Lung (tissue), 12 donors: ENCODE data around the gene RUVBL2. TPM values are rescaled to one million over a fixed set of nuclear protein-coding genes. Genes with fewer than 3 reads are reported as not detected.

ENCODE experiments used
- ATAC-seq: fragments of 200-7000 bp; cut with Tn5 transposase; one replicate; pipeline ENCODE4 v1.9.1; 2020; ENCODE audit warnings: moderate number of reproducible peaks; ENCODE audit not compliant: insufficient read depth, low FRiP score
- DNase-seq, 3 donors: peaks; one replicate each; pipeline ENCODE4 v3.0.0-alpha.2; 2013 to 2017
- H3K27ac ChIP-seq, 2 donors: one replicate each; pipeline ENCODE4 v1.5.1; 2013; ENCODE audit warnings: mild to moderate bottlenecking in 2 of 2, moderate library complexity in 2 of 2, control low read depth in 1 of 2, inconsistent platforms in 1 of 2, low read depth in 1 of 2, low read length in 1 of 2
- H3K27me3 ChIP-seq, 3 donors: one replicate each; pipeline ENCODE4 v1.5.1; 2013; ENCODE audit warnings: low read length in 2 of 3; ENCODE audit not compliant: control insufficient read depth in 3 of 3, insufficient read depth in 3 of 3
- H3K36me3 ChIP-seq, 4 donors: one replicate each; pipeline ENCODE4 v1.5.1; 2013; ENCODE audit warnings: low read length in 4 of 4, mild to moderate bottlenecking in 1 of 4, moderate library complexity in 1 of 4; ENCODE audit not compliant: control insufficient read depth in 4 of 4, insufficient read depth in 4 of 4
- H3K4me1 ChIP-seq, 5 donors: one replicate each; pipeline ENCODE4 v1.5.1; 2013; ENCODE audit warnings: low read length in 5 of 5, mild to moderate bottlenecking in 2 of 5, moderate library complexity in 1 of 5; ENCODE audit not compliant: control insufficient read depth in 5 of 5, insufficient read depth in 5 of 5
- H3K4me3 ChIP-seq: one replicate; pipeline ENCODE4 v1.5.1; 2013; ENCODE audit warnings: mild to moderate bottlenecking, control low read depth, moderate library complexity
- H3K9ac ChIP-seq, 2 donors: one replicate each; pipeline ENCODE4 v1.5.1; 2013; ENCODE audit warnings: low read length in 2 of 2, control low read depth in 1 of 2; ENCODE audit not compliant: insufficient read depth in 1 of 2
- H3K9me3 ChIP-seq, 4 donors: one replicate each; pipeline ENCODE4 v1.5.1; 2013; ENCODE audit warnings: low read length in 3 of 4, mild to moderate bottlenecking in 1 of 4, moderate library complexity in 1 of 4; ENCODE audit not compliant: control insufficient read depth in 4 of 4, insufficient read depth in 3 of 4
- WGBS, 2 donors: extraction: QIAGEN DNeasy Blood & Tissue Kit; methylation state at CpG; one replicate each; pipeline ENCODE4 v1.1.7; 2013; 5-methylcytosine and 5-hydroxymethylcytosine counted together
- polyA plus RNA-seq, 2 donors: library from polyadenylated mRNA; stranded (reverse); fragments of 200-250 nt; gene quantifications; one replicate each; pipeline ENCODE4 v1.2.1, GENCODE V29; 2013
- total RNA-seq, 2 donors: library from RNA; depleted of rRNA in 1 of 2; stranded (reverse); fragments of >200 nt in 1 of 2; gene quantifications; one replicate each; pipeline ENCODE4 v1.2.1, GENCODE V29; 2014 to 2021
- TF ChIP-seq, protein P1 (sequence below): IDR thresholded peaks from 2 replicates; pipeline ENCODE4 v1.5.1; 2012; ENCODE audit warnings: mild to moderate bottlenecking; ENCODE audit errors: control extremely low read depth, extremely low read depth
- donor health status: control.
- donor health status: control.
- donor health status: Bipolar disorder and iron deficiency.
- donor health status: healthy.
- donor health status: DM: yes; HTN: yes; CAD: no.

The RUVBL2 gene
- total and polyA plus RNA-seq, 4 donors = 80.7 to 112 (median 96.8) TPM

- Histone ChIP-seq H3K9ac (no peak overlapping the region), H3K9me3 (no peaks in the 10 kb centered on the region), H3K4me1 (no peaks in the 10 kb centered on the region), H3K4me3 (no peak overlapping the region), H3K36me3 (peaks cover 12 to 38% (median 16%) of the 10 kb centered on the region in 4 donors), H3K27me3 (no peaks in the 10 kb centered on the region), H3K27ac (no peak overlapping the region)
- ATAC-seq (no peak), DNase-seq (no peak)
- TF ChIP-seq, protein P1, sequence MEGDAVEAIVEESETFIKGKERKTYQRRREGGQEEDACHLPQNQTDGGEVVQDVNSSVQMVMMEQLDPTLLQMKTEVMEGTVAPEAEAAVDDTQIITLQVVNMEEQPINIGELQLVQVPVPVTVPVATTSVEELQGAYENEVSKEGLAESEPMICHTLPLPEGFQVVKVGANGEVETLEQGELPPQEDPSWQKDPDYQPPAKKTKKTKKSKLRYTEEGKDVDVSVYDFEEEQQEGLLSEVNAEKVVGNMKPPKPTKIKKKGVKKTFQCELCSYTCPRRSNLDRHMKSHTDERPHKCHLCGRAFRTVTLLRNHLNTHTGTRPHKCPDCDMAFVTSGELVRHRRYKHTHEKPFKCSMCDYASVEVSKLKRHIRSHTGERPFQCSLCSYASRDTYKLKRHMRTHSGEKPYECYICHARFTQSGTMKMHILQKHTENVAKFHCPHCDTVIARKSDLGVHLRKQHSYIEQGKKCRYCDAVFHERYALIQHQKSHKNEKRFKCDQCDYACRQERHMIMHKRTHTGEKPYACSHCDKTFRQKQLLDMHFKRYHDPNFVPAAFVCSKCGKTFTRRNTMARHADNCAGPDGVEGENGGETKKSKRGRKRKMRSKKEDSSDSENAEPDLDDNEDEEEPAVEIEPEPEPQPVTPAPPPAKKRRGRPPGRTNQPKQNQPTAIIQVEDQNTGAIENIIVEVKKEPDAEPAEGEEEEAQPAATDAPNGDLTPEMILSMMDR = no peak
- 98% methylated on average over 15 of the region's 15 CpGs for WGBS, 2 donors
These were observed 10.4 kb downstream of the RUVBL2 start for GRCh38 chr19:49004133-49004532.

GRCh38 chr19:49004964-49005614 is 11.4 kb downstream of the RUVBL2 start:
- DNase-seq = no peak
- no peak overlapping the region for H3K4me3 ChIP-seq

GRCh38 chr19:49006905-49007304 is 13.2 kb downstream of the RUVBL2 start:
- WGBS, 2 donors = 98 to 99% methylated on average over 22 of the region's 22 CpGs

More at GRCh38 chr19:49004964-49005614, 11.4 kb downstream of the RUVBL2 start:
- no peak overlapping the region for H3K9ac ChIP-seq
- H3K9me3 ChIP-seq = no peaks in the 10 kb centered on the region
- H3K27me3 ChIP-seq = no peaks in the 10 kb centered on the region
- no peak overlapping the region for H3K27ac ChIP-seq
- peaks cover 12 to 43% (median 22%) of the 10 kb centered on the region in 4 donors for H3K36me3 ChIP-seq
- no peak for ATAC-seq
- H3K4me1 ChIP-seq = no peaks in the 10 kb centered on the region
- WGBS, 2 donors = 95 to 99% methylated on average over 7 of the region's 7 CpGs
- TF ChIP-seq, protein P1 = no peak

More at GRCh38 chr19:49006905-49007304, 13.2 kb downstream of the RUVBL2 start:
- TF ChIP-seq, protein P1 = no peak
- no peak for ATAC-seq
- H3K36me3 ChIP-seq = peaks cover 12 to 61% (median 24%) of the 10 kb centered on the region in 4 donors
- H3K9me3 ChIP-seq = no peaks in the 10 kb centered on the region
- DNase-seq = no peak
- H3K9ac ChIP-seq = no peak overlapping the region
- H3K27me3 ChIP-seq = no peaks in the 10 kb centered on the region
- no peak overlapping the region for H3K27ac ChIP-seq
- H3K4me3 ChIP-seq = no peak overlapping the region
- H3K4me1 ChIP-seq = no peaks in the 10 kb centered on the region
